IMR-90 (cell line): Measurements from ENCODE around the gene GARIN5A. TPM values are rescaled to one million over a fixed set of nuclear protein-coding genes. Genes with fewer than 3 reads are reported as not detected.

Experiments
- ATAC-seq: fragments of 200-7000 bp; cut with Tn5 transposase; 2 replicates; pipeline ENCODE4 v1.9.1; 2020; ENCODE audit warnings: low read depth, mild to moderate bottlenecking, moderate library complexity
- BruUV-seq: library from RNA; stranded (reverse); fragments of 400-500 nt; replicated peaks from 2 replicates; lab custom pipeline; 2021; lab: Mats Ljungman, UMichigan
- CTCF ChIA-PET: fragments of 300-600 bp; formaldehyde crosslinking; extraction: SDS; loops from one replicate; lab custom pipeline; 2021; ENCODE audit warnings: antibody characterized with exemption; lab: Yijun Ruan, JAX
- POLR2A ChIA-PET: fragments of 300-600 bp; sonication (Branson Sonifier 250); formaldehyde crosslinking; loops from one replicate; lab custom pipeline; 2022; ENCODE audit warnings: antibody characterized with exemption; ENCODE audit not compliant: unreplicated experiment; lab: Charles Lee
- DNase-seq: peaks from one replicate; pipeline ENCODE4 v3.0.0; 2013
- H2AFZ ChIP-seq: replicated peaks from 2 replicates; pipeline ENCODE3; 2013; ENCODE audit warnings: low read length, mild to moderate bottlenecking; ENCODE audit not compliant: poor library complexity
- H2AK5ac ChIP-seq: 2 replicates; pipeline ENCODE4 v1.6.1; 2013; ENCODE audit warnings: low read depth, low read length, inconsistent platforms
- H2AK9ac ChIP-seq: replicated peaks from 2 replicates; pipeline ENCODE3; 2013; ENCODE audit warnings: mild to moderate bottlenecking, low read depth, low read length, moderate library complexity; ENCODE audit not compliant: poor library complexity
- H2BK120ac ChIP-seq: 2 replicates; pipeline ENCODE4 v1.6.1; 2013; ENCODE audit warnings: low read depth, low read length, inconsistent platforms
- H2BK15ac ChIP-seq: 3 replicates; pipeline ENCODE4 v1.6.1; 2013; ENCODE audit warnings: low read depth, low read length, inconsistent platforms
- H2BK20ac ChIP-seq: 2 replicates; pipeline ENCODE4 v1.6.1; 2013; ENCODE audit warnings: low read depth, mild to moderate bottlenecking, inconsistent platforms, low read length, moderate library complexity
- H2BK5ac ChIP-seq: 2 replicates; pipeline ENCODE4 v1.6.1; 2013; ENCODE audit warnings: mild to moderate bottlenecking, low read depth, low read length, inconsistent platforms; ENCODE audit not compliant: poor library complexity, severe bottlenecking
- H3K14ac ChIP-seq: replicated peaks from 2 replicates; pipeline ENCODE4 v1.6.1; 2013; ENCODE audit warnings: low read depth, low read length, inconsistent platforms
- H3K18ac ChIP-seq: 2 replicates; pipeline ENCODE4 v1.6.1; 2013; ENCODE audit warnings: low read depth, low read length, control low read depth
- H3K23ac ChIP-seq: 2 replicates; pipeline ENCODE4 v1.6.1; 2013; ENCODE audit warnings: low read depth, low read length, inconsistent platforms
- H3K27ac ChIP-seq: 2 replicates; pipeline ENCODE4 v1.5.1; 2013; ENCODE audit warnings: mild to moderate bottlenecking, control low read depth, low read length; ENCODE audit not compliant: insufficient read depth
- H3K27me3 ChIP-seq: 2 replicates; pipeline ENCODE4 v1.6.1; 2013; ENCODE audit warnings: low read length; ENCODE audit not compliant: control insufficient read depth, insufficient read depth
- H3K36me3 ChIP-seq: 2 replicates; pipeline ENCODE4 v1.6.1; 2013; ENCODE audit warnings: low read length, mixed read lengths; ENCODE audit not compliant: control insufficient read depth, insufficient read depth
- H3K4ac ChIP-seq: 2 replicates; pipeline ENCODE4 v1.6.1; 2013; ENCODE audit warnings: low read depth, low read length, inconsistent platforms
- H3K4me1 ChIP-seq: 2 replicates; pipeline ENCODE4 v1.6.1; 2013; ENCODE audit warnings: low read length, mixed read lengths; ENCODE audit not compliant: control insufficient read depth, insufficient read depth
- H3K4me2 ChIP-seq: 2 replicates; pipeline ENCODE4 v1.6.1; 2013; ENCODE audit warnings: low read depth, mild to moderate bottlenecking, control low read depth, low read length, moderate library complexity
- H3K4me3 ChIP-seq: 2 replicates; pipeline ENCODE4 v1.5.1; 2013; ENCODE audit warnings: low read depth, mild to moderate bottlenecking, control low read depth, low read length, moderate library complexity; ENCODE audit not compliant: insufficient read depth
- H3K56ac ChIP-seq: 2 replicates; pipeline ENCODE4 v1.6.1; 2013; ENCODE audit warnings: low read length, inconsistent platforms; ENCODE audit not compliant: insufficient read depth; ENCODE audit errors: extremely low read depth
- H3K79me1 ChIP-seq, 2 experiments: 2 replicates each; pipeline ENCODE4 v1.6.1; 2013; ENCODE audit warnings: low read length in 2 of 2, inconsistent platforms in 1 of 2, low read depth in 1 of 2
- H3K9ac ChIP-seq: 2 replicates; pipeline ENCODE4 v1.6.1; 2013; ENCODE audit warnings: low read depth, low read length, control low read depth
- H3K9me1 ChIP-seq: 2 replicates; pipeline ENCODE4 v1.6.1; 2013; ENCODE audit warnings: low read length, inconsistent platforms; ENCODE audit not compliant: insufficient read depth
- H3K9me3 ChIP-seq: 2 replicates; pipeline ENCODE4 v1.6.1; 2013; ENCODE audit warnings: low read length; ENCODE audit not compliant: control insufficient read depth, insufficient read depth
- H4K20me1 ChIP-seq: 2 replicates; pipeline ENCODE4 v1.6.1; 2013; ENCODE audit warnings: low read length, inconsistent platforms; ENCODE audit not compliant: insufficient read depth
- H4K5ac ChIP-seq: 2 replicates; pipeline ENCODE4 v1.6.1; 2013; ENCODE audit warnings: mild to moderate bottlenecking, low read depth, low read length, control low read depth
- H4K8ac ChIP-seq, 2 experiments: 2 replicates each; pipeline ENCODE4 v1.6.1; 2013; ENCODE audit warnings: low read depth in 2 of 2, low read length in 2 of 2, control low read depth in 1 of 2, inconsistent platforms in 1 of 2
- H4K91ac ChIP-seq: 2 replicates; pipeline ENCODE4 v1.6.1; 2013; ENCODE audit warnings: low read depth, low read length, inconsistent platforms; ENCODE audit not compliant: insufficient read depth
- MAFK ChIP-seq: IDR thresholded peaks from 2 replicates; pipeline ENCODE4 v1.6.1; 2012; ENCODE audit warnings: low read depth, low read length, improper control_type of control experiment
- MAZ ChIP-seq: IDR thresholded peaks from 2 replicates; pipeline ENCODE4 v1.6.1; 2012; ENCODE audit warnings: low read depth, mild to moderate bottlenecking, low read length, improper control_type of control experiment, moderate library complexity, borderline replicate concordance
- RAD21 ChIP-seq: IDR thresholded peaks from 2 replicates; pipeline ENCODE4 v1.6.1; 2012; ENCODE audit warnings: low read length, improper control_type of control experiment
- RCOR1 ChIP-seq: IDR thresholded peaks from 2 replicates; pipeline ENCODE4 v1.6.1; 2012; ENCODE audit warnings: mild to moderate bottlenecking, low read length, improper control_type of control experiment; ENCODE audit not compliant: insufficient replicate concordance
- USF2 ChIP-seq: fragments of 150-350 bp; IDR thresholded peaks from 2 replicates; pipeline ENCODE4 v1.6.1; 2017; ENCODE audit warnings: mild to moderate bottlenecking, antibody characterized with exemption, low read length, low read depth
- WGBS, 2 experiments: methylation state at CpG; one replicate each; pipeline versions ENCODE4 v1.1.5 to v1.1.7; 2013; ENCODE audit warnings: missing lambda C conversion rate in 2 of 2; ENCODE audit not compliant: insufficient read length in 1 of 2; ENCODE audit errors: extremely low coverage in 2 of 2; 5-methylcytosine and 5-hydroxymethylcytosine counted together
- dilution Hi-C: fragments of 300-500 bp; cut with HindIII; formaldehyde crosslinking; loops from one replicate; pipeline ENCODE4 v1.14.3; 2018; ENCODE audit warnings: low sequenced_read_pairs; ENCODE audit not compliant: unreplicated experiment
- in situ Hi-C: fragments of 300-500 bp; cut with MboI; formaldehyde crosslinking; loops from 3 replicates; pipeline ENCODE4 v1.14.3; 2019; ENCODE audit warnings: low sequenced_read_pairs, inconsistent platforms, mixed read lengths
- intact Hi-C: fragments of 100-400 bp; cut with micrococcal nuclease; formaldehyde crosslinking; loops from 2 replicates; pipeline ENCODE4 v1.10.0; 2022
- polyA plus RNA-seq, 3 experiments: library from polyadenylated mRNA; depleted of rRNA; stranded (reverse); fragments of >200 nt; gene quantifications; 2 replicates each; pipeline ENCODE4 v1.2.3, GENCODE V29; 2012; ENCODE audit warnings: low replicate concordance in 1 of 3
- total RNA-seq: library from RNA; depleted of rRNA; stranded (reverse); fragments of >200 nt; gene quantifications from 2 replicates; pipeline ENCODE4 v1.2.3, GENCODE V29; 2012

GARIN5A gene
- total and polyA plus RNA-seq, 2 of the 4 experiments (the other 2 are of a cell fraction), result 0.53 TPM; not detected in 1

GRCh38 chr19:50428772-50429463 is 47.7 kb downstream of the GARIN5A start:
- WGBS, 2 experiments, result no CpG with 5 or more reads among the region's 7 CpGs
- Histone ChIP-seq H2BK20ac (no peak overlapping the region), H3K18ac (no peak overlapping the region), H2AK9ac (no peak overlapping the region), H3K4me3 (no peak overlapping the region), H4K5ac (no peak overlapping the region), H3K14ac (no peak overlapping the region), H4K20me1 (no peaks in the 10 kb centered on the region), H3K56ac (no peak overlapping the region), H2BK15ac (no peak overlapping the region), H3K9me3 (no peaks in the 10 kb centered on the region), H3K4me2 (no peak overlapping the region), H2AK5ac (no peak overlapping the region), H3K4me1 (0 out of 2 replicates have a peak, but pooled peaks cover 3% of the 10 kb centered on the region), H3K36me3 (no peaks in the 10 kb centered on the region), H3K27ac (no peak overlapping the region), H3K79me1 (no peaks in the 10 kb centered on the region), H2BK5ac (no peak overlapping the region), H3K9me1 (no peaks in the 10 kb centered on the region), H3K27me3 (peaks cover 33% of the 10 kb centered on the region), H2BK120ac (no peak overlapping the region), H3K23ac (no peak overlapping the region), H4K91ac (no peak overlapping the region), H4K8ac (no peak overlapping the region), H3K9ac (no peak overlapping the region), H2AFZ (peak overlapping the region; percentile 49), H3K4ac (no peak overlapping the region)
- dilution Hi-C loops, result no loop called here
- no peak for DNase-seq
- no peak for ATAC-seq
- CTCF ChIA-PET, result no interaction called here
- intact Hi-C loops, result no loop called here
- POLR2A ChIA-PET, result no interaction called here
- no TSS peak for BruUV-seq
- TF ChIP-seq USF2 (no peak), RAD21 (no peak), MAFK (no peak), RCOR1 (no peak), MAZ (no peak)
- in situ Hi-C loops, result no loop called here
